AG04449 (cell line): ENCODE data around the gene BRSK2.

Experiments
- CTCF ChIA-PET: fragments of 350-600 bp; formaldehyde crosslinking; extraction: SDS; loops from one replicate; lab custom pipeline; 2021; ENCODE audit warnings: antibody characterized with exemption; lab: Yijun Ruan, JAX
- POLR2A ChIA-PET: fragments of 400-600, 350-600 bp; formaldehyde crosslinking; extraction: SDS; loops from one replicate; lab custom pipeline; 2020; ENCODE audit warnings: antibody characterized with exemption, inconsistent platforms; lab: Yijun Ruan, JAX
- DNase-seq: peaks from one replicate; pipeline ENCODE4 v3.0.0-alpha.2; 2010; ENCODE audit warnings: low read depth, low spot score
- H3K4me3 ChIP-seq: 2 replicates; pipeline ENCODE4 v1.5.1; 2011; ENCODE audit warnings: low read depth, mild to moderate bottlenecking, control low read depth, low read length
- TF ChIP-seq, protein P1 (sequence below): IDR thresholded peaks from one replicate; pipeline ENCODE4 v1.5.1; 2011; ENCODE audit warnings: mild to moderate bottlenecking, moderate library complexity, low read length, control low read depth, inconsistent platforms; ENCODE audit not compliant: insufficient read depth; ENCODE audit errors: missing control alignments

The BRSK2 gene

DNA sequence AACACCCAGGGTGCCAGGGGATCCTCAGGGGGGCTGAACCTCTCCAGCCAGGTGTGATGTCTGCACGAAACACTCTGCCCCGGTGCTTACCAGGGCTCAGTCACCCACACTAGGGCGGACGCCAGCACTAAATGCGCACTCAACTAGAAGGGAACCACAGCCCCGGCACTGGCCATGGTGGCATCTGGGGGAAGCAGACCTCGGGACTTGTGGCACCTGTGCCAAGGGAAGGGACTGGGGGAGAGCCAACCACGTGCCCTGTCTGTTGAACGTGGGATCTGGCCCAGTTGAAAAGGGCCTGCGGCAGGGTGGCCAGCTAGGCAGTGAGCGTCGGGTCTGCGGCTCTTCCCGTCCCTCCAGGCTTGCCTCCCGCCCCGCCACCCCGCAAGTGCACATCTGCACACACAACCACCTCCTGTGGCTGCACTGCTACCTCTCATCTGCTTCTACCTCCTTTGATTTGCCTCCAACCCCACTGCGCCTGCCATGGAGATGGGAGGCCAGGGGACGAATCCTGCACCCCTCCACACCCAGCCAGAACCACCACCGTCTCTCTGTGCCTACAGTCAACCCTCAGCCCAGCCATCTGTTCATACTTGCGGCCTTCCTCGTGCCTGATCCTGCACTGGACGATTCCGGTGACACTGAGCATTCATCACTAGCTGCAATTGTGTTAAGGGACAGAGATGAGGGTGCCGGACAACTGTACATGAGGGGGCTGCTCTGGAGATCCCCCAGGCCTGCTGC lies 111.9 kb downstream of the BRSK2 start:
- DNase-seq: no peak
- no peak overlapping the region for H3K4me3 ChIP-seq
- ChIA-PET CTCF (interaction anchor here (0.6 to 3.9 kb wide), 3 partner anchors 13 to 137 kb away, joined by 3 to 25 read pairs (median 3); no protein-coding TSS in a partner anchor), POLR2A (no interaction called here)
- TF ChIP-seq, protein P1, sequence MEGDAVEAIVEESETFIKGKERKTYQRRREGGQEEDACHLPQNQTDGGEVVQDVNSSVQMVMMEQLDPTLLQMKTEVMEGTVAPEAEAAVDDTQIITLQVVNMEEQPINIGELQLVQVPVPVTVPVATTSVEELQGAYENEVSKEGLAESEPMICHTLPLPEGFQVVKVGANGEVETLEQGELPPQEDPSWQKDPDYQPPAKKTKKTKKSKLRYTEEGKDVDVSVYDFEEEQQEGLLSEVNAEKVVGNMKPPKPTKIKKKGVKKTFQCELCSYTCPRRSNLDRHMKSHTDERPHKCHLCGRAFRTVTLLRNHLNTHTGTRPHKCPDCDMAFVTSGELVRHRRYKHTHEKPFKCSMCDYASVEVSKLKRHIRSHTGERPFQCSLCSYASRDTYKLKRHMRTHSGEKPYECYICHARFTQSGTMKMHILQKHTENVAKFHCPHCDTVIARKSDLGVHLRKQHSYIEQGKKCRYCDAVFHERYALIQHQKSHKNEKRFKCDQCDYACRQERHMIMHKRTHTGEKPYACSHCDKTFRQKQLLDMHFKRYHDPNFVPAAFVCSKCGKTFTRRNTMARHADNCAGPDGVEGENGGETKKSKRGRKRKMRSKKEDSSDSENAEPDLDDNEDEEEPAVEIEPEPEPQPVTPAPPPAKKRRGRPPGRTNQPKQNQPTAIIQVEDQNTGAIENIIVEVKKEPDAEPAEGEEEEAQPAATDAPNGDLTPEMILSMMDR: no peak

DNA sequence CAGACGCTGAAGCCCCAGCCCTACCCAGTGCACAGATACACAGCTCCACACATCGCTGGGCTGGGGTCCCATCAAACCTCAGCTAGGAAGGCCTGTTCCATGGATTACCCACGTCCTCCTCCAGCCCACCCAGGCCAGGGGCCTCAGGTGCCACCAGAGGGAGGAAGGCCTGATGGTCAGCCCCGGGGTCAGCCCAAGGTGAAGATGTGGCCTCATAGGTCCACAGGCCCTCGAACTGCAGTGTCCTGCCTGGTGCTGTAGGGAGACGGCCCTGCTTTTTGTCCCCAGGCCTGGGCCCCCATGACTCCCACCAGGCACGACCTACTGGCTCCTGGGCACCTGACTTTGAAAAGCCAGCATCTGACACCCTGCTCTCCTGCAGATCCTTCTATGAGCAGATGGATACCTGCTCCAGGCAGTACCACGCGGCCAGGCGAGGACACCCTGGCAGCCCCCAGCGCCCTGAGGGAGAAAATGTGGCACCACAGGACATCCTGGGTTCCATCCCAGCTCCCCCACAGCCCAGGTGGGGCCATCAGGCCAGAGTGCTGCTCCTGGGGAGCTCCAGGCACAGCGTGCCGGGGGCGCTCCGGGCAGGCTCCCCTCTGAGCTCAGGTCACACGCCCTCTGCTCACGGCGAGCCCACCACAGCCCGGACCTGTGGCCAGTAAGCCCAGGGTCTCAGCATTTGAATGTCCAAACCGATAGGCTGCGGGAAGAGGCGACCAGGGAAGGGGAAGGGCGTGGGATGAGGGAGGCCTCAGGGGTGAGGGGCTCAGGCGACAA lies 112.6 kb downstream of the BRSK2 start:
- no peak for DNase-seq
- TF ChIP-seq, protein P1: no peak
- ChIA-PET POLR2A (no interaction called here), CTCF (interaction anchor here (1.0 to 3.9 kb wide), 3 partner anchors 10 to 37 kb away, joined by 3 to 25 read pairs (median 3); no protein-coding TSS in a partner anchor)
- no peak overlapping the region for H3K4me3 ChIP-seq

DNA sequence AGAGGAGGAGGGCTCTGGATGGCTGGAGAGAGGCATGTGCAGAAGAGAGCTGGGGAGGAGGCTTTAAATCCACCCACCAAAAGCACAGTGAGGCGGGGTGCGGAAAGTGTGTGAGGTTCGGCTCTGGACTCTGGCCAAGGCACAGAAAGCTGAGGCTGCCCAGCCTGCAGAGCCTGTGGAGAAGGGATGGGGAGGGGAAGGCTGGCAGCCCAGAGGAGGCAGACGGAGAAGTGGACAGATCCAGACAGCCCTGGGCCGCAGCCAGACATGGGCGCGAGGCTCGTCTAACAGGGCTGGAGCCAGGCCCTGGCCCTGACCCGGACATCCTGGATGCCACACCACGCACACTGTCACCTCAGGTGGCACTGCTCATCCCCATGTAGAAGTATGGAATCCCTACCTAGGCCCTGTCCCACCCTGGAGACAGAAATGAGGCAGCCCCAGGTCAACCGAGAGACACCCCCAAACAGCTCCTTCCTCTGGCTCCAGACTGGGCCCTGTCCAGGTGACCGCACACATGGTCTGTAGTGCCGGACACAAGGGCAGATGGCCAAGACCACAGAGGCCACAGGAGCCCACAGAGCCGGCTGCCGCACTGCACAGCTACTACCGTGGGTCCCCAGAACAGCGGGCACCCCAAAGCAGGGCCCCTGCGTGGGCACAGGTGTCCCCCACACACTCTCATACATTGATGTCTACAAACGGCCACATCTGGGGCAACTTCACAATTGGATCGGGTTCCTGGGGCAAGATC lies 113.4 kb downstream of the BRSK2 start:
- CTCF ChIA-PET: interaction anchor here (1.3 to 3.9 kb wide), 2 partner anchors 9 to 12 kb away, joined by 3 to 25 read pairs; no protein-coding TSS in a partner anchor
- TF ChIP-seq, protein P1: no peak
- POLR2A ChIA-PET: no interaction called here
- no peak for DNase-seq
- no peak overlapping the region for H3K4me3 ChIP-seq

DNA sequence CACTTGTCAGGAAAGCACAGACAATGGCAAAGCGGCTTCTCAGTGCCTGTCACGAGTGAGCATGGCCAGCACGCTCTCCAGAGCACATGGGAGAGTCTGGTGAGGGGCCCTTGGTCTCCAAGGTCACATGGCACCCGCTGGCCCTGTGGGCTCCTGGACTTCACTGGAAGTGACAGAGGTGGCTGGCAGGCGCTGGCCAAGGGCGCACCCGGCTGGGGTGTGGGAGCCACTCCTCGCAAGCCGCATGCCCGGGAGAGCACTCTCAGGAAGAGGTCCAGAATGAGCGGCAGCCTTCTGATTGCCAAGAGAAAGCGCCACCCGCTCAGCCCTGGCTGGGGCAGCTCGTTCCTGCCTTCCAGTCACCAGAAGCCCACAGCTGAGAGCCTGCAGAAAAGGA lies 114.0 kb downstream of the BRSK2 start:
- TF ChIP-seq, protein P1: no peak
- no peak overlapping the region for H3K4me3 ChIP-seq
- DNase-seq: no peak
- ChIA-PET POLR2A (no interaction called here), CTCF (interaction anchor here (3.9 kb wide), 1 partner anchor 11 kb away, joined by 25 read pairs; no protein-coding TSS in a partner anchor)

DNA sequence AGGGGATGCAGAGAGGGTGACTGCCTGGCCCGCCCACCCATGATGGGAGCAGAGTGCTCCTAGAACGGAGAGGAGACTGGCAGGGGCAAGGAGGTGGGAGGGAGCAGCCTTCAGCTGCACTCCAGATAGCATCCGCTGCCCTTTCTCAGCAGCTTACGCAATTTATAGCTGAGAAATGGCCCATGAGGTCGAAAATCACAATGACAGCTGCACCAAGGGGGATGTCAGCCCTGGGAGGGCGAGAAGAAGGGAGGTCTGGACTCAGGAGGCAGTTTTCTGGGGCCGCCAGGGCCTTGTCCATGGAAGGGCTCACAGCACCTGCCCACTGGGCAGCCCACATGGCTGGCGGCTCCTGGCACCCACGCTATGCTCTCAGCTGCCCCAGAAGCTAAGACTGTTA lies 114.4 kb downstream of the BRSK2 start:
- no peak overlapping the region for H3K4me3 ChIP-seq
- no peak for DNase-seq
- POLR2A ChIA-PET: no interaction called here
- CTCF ChIA-PET: interaction anchor here (3.9 kb wide), 1 partner anchor 11 kb away, joined by 25 read pairs; no protein-coding TSS in a partner anchor
- TF ChIP-seq, protein P1: no peak
